T1000 (cell line): ENCODE measurements around the gene CLEC2B.
"Not testable (repeated sequence)": the region's sequence is repeated elsewhere in the genome, so short reads cannot be mapped to it uniquely, and the experiment has no call there.

Source experiments
- DNase-seq: peaks from one replicate; lab custom pipeline; 2025; ENCODE audit warnings: mixed read lengths; lab: John Stamatoyannopoulos, UW

Gene CLEC2B

GRCh38 chr12:9869307-9870161, at the start of gene CLEC2B:
Gene CLEC2B (minus strand): TSS chr12:9869354.
- DNase-seq = no peak

DNA sequence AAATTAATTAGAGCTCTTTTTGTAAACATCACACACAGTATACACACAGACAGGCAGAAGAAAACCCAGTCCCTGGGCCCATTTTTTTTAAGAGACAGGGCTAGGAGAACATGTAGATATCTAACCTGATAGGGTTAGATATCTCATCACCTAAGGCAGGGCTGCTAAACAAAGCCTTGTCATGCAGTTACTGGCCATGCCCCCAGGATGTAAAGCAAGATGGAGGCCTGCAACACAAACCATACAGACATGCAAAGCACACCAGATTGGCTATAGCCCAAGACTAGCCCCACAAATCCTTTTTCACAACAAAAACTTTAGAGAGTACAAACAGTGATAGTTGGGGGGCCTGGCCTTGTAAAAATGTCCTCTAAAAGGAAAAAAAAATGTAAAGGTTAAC, 42.6 kb upstream of the CLEC2B start:
- no peak for DNase-seq

- no peak for DNase-seq
These were observed 41.7 kb upstream of the CLEC2B start for GRCh38 chr12:9910716-9911421.

- DNase-seq = no peak
These were observed 40.6 kb upstream of the CLEC2B start for GRCh38 chr12:9909724-9910123.

DNA sequence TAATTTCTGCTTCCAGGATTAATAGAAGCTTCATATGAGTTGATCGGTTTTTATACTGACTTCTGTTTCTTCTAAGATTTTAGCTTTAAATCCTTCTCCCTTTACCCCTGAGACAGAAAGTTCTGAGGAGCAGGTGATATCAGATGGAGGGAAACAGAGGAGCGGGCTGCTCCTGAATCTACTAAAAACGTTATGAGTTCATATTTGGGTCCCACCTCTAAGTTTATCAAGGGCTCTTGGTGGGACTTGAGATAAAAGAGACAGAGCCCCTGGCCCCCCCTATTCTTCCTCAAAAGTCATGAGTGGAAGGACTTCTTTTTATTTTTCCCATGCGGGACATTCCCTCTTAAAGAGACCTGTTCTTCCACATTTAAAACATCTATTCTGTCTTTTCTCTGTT, 39.2 kb upstream of the CLEC2B start:
- no peak for DNase-seq

- no peak for DNase-seq
These were observed 38.6 kb upstream of the CLEC2B start for GRCh38 chr12:9907769-9908168.

- no peak for DNase-seq
These were observed 37.7 kb upstream of the CLEC2B start for GRCh38 chr12:9906873-9907272.

- no peak for DNase-seq
These were observed 33.5 kb upstream of the CLEC2B start for GRCh38 chr12:9902539-9903228.

GRCh38 chr12:9900930-9901329, 31.8 kb upstream of the CLEC2B start:
- no peak for DNase-seq

GRCh38 chr12:9899209-9899608, 30.1 kb upstream of the CLEC2B start:
- no peak for DNase-seq

GRCh38 chr12:9897535-9897934, 28.4 kb upstream of the CLEC2B start:
- DNase-seq = no peak

DNA sequence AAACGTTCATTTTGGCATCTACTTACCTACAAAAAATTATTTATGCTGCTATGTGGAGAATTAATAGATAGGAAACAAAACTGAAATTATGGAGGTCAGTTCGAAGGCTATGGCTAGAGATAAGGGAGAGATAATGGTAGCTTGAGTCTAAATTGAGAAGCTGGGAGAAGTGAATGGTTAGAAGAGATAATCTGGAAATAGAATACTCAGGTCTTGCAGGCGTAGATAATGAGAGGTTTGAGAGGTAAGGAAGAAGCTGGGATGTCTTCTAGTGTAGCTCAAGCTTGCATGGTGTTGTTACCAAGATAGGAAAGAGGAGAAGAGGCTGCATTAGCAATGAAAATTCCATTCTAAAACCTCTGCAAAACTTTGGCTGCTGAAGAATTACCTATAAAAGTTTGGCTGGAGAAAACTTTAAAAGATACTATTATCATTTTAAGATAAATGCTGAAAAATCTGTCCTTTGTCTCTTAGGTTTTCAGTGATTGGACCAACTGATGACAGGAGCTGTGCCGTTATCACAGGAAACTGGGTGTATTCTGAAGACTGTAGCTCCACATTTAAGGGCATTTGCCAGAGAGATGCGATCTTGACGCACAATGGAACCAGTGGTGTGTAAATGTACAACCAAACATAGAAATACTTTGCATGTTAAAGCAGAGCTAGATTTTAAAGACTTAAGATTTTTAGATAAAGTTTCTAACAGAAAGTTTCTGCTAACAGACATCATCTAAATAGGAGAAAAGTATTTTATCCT, 26.2 kb upstream of the CLEC2B start:
- no peak for DNase-seq

GRCh38 chr12:9888665-9889273, 19.6 kb upstream of the CLEC2B start:
- no peak for DNase-seq

DNA sequence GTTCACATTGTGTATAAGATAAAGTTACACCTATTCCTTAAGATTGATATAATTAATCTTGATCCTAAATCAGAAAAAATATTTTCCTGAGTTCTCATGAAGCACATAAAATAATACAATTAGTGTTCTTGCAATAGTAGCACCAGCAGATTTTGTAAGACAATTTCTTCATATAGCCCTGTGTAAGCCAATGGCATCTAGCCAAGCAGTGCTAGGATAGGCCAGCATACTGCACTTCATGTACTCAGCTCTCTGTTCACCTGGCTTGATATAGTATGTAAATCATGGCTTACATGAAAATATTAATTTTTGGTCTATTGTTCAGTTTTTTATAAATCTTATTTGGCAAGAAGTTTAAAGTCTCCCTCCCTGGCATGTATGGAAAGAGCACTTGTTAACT, 14.0 kb upstream of the CLEC2B start:
- no peak for DNase-seq

- no peak for DNase-seq
These were observed 12.8 kb upstream of the CLEC2B start for GRCh38 chr12:9881988-9882387.

- no peak for DNase-seq
These were observed 12.1 kb upstream of the CLEC2B start, which contains the start of gene KLRF2 for GRCh38 chr12:9881246-9881645. Gene KLRF2 (plus strand): TSS chr12:9881489. CDS start chr12:9881596, 107 bp downstream.

DNA sequence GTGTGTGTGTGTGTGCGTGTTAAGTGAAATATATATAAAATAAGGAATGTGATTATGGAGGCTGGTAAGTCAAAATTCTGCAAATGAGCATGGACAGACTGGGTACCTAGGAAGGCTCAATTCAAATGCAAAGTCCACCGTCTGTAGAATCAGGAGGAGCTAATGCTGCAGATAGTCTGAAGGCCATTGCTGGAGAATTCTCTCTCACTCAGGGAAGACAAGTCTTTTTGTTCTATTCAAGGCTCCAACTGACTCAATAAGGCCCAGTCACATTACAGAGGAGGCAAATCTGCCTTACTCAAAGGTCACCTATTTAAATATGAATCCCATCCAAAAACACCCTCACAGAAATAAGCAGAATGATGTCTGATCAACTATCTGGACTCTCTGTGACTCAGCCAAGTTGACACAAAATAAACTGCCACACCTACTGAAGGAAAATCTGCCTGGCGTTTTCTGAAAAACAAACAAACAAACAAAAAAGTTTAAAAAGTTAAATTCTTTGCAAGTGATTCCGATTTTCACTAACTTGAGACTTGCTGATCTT, 11.5 kb upstream of the CLEC2B start:
- no peak for DNase-seq

DNA sequence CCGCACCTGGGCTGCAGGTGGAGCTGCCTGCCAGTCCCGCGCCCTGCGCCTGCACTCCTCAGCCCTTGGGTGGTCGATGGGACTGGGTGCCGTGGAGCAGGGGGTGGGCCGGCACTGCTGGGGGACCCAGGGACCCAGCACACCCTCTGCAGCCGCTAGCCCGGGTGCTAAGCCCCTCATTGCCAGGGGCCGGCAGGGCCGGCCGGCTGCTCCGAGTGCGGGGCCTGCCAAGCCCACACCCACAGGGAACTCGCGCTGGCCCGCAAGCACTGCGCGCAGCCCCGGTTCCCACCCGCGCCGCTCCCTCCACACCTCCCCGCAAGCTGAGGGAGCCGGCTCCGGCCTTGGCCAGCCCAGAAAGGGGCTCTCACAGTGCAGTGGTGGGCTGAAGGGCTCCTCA, 7.0 kb upstream of the CLEC2B start:
- DNase-seq = not testable (repeated sequence)

- DNase-seq = no peak
These were observed 3.6 kb upstream of the CLEC2B start for GRCh38 chr12:9872742-9873141.

DNA sequence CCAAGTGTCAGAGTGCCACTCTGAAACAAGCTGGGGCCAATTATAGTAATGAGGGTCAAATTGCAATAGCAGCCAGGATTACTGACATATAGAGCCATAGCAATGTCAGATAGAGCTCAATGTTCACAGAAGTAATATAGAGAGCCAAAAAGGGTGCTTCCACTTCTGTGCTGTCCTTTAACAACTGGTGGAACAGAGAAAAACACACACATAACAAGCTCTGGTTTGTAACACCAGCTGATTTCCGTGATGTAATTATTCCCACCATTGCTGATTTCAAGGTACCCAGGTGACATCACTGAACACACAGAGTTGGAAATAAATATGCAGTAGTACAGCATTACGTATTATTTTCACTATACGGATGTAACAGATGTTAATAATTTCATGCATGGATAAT, 3.0 kb upstream of the CLEC2B start:
- DNase-seq = no peak

DNA sequence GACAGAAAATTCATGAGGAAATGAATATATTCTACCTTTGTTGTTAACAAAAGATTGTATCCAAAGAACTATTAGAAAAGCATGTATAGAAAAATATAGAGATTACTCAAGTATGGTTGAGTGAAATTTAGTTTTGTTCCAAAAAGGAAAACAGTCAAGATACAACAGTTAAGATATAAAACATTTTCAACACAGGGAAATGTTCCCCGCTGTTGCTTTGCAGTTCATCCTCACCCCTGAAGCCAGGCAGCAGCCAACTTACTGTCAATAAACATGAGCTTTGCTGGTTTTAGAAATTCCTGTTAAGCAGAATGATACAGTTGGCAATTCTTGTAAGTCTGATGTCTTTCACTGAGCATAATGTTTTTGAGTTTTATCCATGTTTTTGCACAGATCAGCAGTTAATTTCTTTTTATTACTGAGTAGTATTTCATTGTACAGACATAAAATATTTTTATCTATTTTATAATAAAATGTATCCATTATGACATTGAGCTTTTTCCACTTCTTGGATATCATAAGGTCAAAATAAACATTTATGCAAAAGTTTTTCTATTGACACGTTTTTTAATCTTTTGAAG, 1.2 kb upstream of the CLEC2B start:
- no peak for DNase-seq
